ENCODE results near the gene STON2.
A peak's percentile ranks its signal among the peaks of the same experiment; 100 is the strongest.

Gene STON2

DNA sequence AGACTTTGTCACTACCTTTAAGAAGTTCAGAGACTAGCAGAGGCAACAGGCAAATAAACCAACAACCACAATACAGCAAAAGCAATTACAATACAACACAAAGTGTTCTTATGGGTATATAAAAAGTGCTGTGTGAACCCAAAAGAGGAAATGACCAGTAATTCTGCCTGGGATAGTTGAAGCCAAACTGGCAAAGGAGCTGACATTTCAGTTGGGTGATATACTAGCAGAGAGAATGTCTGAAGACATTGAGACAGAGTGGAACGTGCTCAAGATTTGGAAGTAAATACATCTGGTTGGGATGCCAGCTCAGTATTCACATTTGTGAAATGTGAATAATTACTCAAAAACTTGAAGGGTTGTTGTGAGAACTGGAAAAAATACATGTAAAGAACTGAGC lies 98.8 kb downstream of the STON2 start:
- DNase-seq, result no peak

DNA sequence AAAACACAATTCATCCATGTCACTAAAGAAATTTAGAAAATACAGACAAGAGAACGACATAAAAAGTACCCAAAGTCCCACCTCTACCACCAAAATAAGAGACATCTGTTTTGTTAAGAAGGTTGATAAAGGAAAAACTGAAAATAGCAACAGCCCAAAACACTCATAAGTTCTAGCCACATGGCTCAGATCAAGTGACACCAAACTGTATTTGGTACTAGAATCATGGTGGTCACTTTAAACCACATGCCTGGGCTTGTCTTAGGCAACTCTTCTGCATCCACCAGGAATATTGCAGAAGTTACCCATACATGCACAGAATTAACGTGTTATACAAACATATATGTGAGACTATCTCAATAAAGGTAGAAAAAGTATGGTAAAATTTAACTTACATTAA lies 101.2 kb downstream of the STON2 start:
- no peak for DNase-seq

DNA sequence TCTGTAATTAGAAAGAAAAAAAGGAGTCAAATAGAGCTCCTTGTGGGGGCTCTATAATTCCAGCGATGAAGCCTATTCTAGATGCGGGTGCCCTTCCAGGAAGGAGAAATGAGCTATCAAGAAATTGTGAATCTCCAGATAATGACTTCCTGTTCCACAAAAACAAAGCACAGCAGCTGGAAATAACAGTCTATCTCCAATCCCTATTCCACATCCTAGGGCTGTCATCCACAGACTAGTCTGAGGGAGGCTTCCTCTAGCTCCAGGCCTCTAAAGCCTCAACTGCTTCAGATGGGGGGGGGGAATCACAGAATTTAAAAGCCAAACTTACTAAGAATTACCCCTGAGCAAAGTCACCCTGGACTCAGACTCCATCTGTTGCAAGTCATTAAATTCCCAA lies 102.0 kb downstream of the STON2 start:
- DNase-seq, result no peak

DNA sequence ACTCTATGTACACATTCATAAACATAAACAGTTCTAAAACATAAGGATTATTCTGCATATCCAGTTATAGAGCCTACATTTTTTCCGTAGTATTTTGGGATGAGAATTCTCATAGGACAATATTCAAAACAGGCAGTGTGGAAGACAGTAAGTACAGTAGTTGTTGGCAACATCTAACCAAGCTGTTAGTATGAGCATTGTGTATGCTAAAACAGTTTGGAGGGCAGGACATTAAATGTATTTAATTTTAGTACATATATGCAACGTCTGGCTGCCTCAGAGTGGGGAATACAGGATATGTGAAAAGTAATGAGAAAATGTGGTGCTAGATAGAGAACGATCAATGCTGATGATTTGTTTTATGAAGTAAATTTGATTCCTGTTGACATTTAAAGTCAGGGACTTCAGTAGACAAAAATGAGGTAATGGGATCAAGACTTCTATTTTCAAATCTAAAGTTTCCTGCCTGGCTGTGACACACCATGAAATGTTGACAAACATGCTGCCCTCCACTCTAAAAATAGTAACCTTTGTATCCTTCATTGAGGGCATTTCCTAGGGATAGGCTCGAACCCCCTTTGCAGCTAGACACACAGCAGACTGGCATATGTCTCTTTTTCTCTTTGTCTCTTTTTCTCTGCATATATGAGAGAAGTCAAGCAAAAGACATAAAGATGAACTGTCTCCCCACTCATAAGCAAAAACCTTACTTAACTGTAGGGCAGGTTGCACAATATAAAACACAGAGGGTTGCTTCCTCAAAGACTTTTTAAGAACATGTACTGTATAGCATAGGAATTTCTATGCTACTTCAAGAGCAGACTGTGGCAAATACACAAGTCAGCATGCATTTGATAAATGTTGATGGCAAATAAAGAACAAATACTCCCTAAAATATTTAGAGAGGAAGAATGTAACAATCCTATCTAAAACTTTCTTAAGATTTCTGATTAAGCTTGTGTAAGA lies 103.9 kb downstream of the STON2 start:
- no peak for DNase-seq

DNA sequence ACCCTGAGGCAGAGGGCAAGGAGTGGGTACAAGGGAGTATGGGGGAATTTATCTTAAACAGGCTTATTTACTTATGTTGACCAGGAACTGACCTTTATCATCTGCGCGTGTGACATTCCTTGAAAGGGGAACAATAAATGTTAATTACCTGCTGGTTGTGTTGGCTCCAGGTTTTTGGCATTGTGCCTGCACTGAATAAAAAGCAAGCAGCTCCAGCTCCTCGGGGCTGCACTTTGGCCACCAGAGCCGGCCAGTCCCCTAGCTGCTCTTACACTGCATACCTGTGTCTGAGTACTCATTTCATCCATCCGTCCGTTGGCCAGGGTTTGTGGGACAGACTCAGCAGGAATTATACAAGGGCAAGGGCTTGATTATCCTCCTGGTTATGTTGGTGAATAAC lies 110.6 kb downstream of the STON2 start:
- no peak for DNase-seq

DNA sequence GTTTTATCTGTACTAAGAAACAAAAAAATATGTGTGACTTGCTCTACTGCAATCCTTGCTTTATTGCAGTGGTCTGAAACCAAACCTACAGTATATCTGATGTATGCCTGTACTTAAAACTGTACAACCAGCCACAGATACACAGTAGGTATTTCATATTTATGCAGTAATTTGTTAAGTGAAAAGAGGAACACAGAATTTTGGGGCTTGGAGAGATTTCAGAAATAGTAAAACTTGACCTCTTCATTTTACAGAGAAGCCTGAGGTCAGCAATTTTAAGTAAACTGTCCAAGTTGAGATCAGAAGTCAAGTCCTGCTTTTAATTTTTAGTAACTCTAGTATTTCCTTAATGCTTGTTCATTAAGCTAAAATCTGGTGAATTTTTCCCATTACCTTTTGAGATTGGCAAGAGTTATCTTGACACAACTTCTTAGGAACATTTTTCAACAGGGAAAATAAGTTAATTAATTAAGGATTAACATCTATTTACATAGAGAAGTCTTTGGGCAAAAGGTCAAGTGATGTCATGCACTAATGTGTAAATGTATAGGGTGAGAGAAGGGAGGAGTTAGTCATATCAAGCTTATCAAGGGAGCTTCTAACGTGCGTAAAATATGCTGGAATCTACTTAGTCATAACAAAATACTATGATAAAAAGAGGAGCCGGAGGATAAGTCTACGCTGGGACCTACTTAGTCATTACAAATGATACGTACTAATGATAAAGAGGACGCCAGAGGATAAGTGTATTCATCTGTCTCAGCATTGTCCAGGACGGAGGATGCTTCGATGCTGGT lies 113.4 kb downstream of the STON2 start:
- no peak for DNase-seq

DNA sequence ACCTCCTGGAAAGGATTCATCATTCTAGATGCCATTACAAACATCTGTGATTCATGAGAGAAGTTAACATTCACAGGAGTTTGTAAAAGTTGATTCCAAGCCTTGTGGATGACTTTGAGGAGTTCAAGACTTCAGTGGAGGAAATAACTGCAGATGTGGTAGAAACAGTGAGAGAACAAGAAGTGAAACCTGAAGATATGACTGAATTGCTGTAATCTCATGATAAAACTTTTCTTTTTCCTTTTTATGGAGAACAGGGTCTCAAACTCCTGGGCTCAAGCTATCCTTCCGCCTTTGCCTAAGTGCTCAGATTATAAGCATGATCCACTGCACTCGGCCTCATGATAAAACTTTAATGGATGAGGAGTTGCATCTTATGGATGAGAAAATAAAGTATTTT lies 114.9 kb downstream of the STON2 start:
- no peak for DNase-seq

DNA sequence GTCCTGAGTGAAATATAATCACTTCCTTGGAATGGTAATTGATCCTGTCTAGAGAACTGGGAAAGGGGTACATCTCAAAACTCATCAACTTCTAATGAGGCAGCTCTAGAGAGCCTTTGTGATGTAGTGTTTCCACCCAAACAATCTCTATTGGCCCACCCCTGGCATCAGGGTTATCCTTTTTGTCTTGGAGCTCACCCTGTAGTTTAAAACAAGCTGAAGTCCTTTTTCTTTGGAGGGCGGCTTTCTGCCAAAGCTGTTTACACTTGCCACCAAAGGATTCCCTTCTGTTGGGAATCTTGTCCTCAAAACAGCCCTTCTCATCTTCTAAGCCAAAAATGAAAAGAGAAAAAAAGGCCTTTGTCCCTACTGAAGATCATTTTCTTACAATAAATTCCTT lies 118.8 kb downstream of the STON2 start:
- no peak for DNase-seq

DNA sequence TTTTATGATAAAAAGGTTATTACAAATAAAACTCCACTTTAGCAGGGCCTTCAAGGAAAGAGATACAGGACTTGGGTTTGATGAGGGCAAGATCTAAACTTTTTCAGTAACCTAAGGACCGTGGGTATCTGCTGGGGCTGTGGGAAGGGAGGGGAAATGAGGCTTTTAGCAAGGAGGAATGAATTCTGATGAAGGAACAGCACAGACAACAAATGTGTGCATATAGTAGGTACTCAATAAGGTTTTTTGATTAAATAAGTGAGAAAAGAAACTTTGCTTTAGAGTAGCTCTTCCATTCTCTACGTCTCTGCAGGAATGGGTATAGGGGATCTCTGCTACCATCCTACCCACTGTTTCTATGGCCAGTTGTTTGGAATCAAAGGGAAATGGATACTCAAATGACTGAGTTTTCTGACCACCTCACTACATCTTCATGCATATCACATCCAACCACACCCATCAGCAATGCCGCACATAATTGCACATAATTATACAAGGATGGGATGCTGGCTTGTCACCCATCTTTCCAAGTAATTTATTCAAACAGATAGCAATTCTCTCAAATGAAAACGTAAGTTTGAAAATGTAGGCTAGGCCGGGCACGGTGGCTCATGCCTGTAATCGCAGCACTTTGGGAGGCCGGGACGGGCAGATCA lies 119.9 kb downstream of the STON2 start:
- DNase-seq, result no peak

DNA sequence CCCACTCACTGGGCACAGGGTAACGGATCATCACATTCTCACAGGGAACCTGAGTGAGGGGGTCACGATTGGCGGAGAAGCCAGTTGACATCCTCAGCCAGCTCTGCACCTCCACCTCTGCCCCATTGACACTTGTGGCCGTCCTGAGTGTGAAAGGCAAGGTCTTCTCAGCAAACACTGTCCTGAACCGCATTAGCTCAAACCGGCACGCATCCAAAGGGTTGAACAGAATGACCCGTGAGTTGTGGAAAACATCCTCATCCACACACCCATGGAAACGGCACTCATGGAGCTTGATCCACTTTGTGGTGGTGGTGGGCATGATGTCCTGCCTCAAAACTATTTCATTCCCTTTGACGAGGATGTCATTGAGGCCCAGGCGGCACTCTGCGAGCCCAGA lies 123.0 kb downstream of the STON2 start:
- DNase-seq, result no peak

DNA sequence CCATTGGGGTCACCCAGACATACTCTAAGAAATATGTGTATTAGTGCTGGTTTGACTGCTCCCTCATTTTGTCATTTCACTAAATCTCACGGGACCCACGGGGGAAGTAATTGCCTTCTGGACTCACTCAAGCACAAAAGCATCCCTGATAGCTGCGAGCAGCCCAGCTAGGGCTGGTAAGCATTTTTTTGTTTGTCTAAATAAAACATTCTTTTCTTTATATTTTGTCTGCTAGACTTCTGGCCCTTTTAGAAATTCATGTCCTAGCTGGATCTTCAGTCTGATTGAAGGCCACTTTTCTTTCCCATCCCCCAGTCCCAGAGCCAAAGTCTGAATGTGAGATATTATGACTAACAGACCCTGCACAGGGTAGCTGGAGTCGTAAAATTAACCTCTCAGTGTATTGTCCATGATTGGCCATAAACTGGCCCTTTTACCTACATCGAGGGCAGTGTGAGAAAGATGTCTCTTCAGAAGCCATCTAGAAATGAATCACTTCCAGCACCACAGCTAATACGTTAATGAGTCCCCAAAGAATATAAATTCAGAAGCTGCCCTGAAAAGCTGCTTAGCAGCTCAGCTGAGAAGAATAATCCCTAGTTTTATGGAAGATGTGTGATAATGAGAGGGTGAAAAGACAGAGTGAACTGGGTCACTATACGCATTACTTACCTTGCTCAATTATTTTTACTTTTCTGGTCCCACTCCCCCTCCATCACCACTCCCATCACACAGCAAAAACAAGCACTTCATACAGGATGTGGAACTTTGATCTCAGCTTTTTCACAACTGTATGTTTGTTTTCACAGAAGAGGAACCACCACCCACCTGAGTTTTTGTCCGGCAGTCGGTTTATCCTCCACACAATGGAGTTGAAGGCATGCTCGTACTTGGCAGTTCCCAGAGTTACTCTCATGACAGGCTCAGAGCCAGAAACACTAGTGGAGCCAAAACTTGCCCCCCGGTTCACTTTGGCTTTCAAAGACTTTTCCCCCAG lies 123.8 kb downstream of the STON2 start:
- no peak for DNase-seq

DNA sequence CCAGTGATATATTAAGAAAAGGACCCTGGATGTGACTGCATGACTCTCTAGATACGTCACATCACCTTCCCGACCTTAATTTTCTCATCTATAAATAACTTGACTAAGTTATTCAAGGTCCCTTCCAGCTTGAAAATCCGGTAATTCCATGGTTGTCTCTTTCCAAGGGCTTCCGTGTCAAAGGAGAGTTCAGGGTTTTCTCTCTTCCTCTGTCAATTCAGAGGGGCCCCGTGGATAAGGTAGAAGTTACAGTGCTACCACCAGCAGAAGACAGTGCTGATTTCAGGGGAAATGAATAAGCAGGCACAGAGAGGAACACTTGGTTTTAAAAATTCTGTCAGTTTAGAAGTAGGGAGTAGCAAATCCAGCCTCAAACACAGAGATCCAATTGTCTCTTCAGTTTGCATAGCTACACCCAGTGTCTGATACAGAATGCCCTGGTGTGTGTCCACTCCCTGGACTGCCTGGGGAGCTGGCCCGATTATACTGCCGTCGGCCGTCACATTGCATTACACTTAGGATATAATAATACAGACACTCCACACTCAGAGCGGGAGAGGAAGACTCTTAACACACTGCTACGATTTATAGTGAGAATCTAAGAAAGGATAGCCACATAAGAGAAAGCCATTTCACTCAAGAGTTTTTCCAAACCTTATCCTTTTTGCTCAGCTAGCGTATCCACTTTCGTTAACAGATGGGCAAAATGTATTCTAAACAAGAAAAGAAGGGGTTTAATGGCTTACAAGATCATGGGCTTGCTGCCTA lies 124.6 kb downstream of the STON2 start:
- DNase-seq, result no peak

DNA sequence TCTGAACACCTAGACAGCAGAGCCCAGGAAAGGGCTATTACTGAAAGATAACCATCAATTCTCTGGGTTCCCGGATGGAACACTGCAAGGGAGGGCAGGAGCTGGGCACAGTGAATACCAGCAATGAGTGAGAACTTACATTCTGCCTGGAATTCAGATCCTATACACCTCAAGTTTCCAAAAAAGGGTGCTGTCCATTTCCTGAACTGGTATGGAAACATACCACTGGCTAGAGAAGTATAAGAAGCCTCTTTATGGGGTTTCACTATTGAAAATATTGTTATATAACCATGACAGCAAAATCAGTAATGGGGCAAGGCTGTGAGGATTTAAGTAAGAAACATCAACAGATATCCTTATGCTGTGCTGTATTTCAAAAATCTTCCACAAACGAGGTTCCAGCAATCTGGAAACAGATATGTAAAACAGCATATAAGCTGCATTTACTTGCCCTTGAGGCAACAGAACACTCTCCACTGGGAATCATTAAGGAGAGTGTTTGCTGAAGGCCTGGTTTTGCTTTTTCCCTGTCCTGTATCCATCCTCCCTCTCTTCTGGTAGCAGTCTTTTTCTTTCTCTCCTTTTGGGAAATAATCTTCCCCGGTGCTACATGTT lies 126.1 kb downstream of the STON2 start:
- no peak for DNase-seq

DNA sequence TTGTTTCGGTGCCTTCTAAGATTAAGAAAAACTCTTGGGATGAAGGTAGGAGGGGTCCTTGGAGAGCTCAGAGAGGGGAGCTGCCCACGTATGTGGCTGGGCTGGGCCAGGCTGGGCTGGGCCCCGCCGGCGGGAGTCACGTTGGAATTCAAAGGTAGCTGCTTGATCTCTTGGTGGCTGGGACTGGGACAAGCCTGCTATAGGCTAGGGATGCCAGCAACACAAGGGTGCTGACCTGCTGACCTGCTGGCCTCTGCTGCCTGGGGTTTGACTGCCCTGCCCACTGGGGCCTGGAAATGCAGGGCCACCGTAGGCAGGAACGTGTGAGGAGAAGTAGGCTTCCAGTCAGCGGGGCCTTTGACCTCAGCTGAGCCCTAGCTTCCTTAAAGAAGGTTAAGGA lies 126.6 kb downstream of the STON2 start:
- no peak for DNase-seq

DNA sequence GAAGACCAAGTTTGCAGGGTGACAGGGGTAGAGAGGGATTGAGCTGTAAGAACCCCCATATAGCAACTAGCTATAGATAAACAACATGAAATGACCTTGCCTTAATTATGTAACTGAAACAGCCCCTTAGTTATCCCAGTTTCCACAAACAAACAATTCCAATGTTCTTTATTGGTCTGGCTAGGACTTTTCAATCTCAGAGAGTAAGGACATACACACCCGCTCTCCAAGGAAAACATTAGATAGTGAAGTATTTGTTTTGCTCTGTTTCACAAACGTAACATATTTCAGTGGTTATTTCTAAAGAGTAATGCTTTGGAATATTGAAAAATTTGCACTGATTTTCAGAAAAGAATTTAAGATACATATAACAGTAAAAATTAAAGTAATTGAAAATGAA lies 127.8 kb downstream of the STON2 start:
- DNase-seq, result no peak

DNA sequence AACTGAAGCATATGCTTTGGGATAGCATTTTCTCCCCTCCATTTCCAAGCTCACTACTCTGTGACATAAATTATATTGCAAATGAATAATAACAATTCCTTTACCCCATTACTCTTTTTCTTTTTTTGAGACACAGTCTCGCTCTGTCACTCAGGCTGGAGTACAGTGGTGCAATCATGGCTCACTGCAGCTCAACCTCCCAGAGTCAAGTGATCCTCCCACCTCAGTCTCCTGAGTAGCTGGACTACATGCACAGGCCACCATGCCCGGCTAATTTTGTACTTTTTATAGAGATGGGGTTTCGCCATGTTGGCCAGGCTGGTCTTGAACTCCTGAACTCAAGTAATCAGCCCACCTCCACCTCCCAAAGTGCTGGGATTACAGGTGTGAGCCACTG lies 130.1 kb downstream of the STON2 start:
- no peak for DNase-seq

DNA sequence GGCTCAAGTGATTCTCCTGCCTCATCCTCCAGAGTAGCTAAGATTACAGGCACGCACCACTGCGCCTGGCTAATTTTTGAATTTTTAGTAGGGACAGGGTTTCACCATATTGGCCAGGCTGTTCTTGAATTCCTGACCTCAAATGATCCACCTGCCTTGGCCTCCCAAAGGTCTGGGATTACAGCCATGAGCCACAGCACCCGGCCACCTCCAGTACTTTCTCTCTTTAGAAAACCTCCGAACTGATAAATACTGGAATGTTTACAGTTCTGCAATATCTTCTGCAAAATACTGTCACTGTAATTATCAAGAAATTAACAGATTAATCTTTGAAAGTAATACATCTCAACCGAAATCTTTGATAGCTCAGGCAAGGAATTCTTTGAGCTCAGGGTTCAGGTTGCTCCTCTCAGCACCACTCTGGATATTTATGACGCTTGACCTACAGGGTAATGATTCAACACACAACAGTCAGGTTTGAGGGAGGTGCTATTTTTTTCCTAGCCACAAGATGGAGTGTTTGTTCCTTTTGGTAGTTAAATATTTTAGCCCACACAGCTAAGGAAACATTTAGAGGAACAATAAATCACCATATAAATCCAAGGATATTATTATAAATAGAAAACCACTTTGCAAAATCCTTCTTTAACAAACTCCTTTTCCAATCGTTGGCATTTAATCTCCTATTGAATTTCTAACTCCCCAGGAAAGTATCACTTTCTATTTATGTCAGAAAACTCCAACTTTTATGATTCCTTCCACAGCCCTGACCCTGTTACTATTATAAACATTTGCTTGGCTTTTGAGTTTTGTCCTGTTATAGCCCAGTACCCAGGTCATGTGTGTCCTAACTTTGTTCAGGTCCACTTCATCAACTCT lies 130.8 kb downstream of the STON2 start:
- DNase-seq, result peak; percentile 60

DNA sequence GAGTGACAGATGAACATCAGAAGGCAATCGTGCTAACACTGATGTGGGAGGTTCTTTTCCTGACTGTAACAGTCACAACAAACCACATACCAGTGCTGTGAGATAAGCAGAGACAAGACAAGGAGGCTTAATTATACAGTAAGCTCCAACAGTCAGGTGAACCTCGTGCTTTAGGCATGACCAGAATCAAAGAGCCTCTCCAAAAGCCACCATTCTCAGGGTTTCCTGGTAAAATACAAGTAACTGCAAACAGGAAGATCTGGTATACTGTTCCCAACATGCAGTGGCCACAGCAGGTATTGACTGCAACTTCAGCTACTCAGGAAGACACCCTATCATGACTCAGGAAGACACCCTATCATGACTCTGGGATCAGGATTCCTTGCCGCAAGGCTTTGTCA lies 132.1 kb downstream of the STON2 start:
- no peak for DNase-seq

DNA sequence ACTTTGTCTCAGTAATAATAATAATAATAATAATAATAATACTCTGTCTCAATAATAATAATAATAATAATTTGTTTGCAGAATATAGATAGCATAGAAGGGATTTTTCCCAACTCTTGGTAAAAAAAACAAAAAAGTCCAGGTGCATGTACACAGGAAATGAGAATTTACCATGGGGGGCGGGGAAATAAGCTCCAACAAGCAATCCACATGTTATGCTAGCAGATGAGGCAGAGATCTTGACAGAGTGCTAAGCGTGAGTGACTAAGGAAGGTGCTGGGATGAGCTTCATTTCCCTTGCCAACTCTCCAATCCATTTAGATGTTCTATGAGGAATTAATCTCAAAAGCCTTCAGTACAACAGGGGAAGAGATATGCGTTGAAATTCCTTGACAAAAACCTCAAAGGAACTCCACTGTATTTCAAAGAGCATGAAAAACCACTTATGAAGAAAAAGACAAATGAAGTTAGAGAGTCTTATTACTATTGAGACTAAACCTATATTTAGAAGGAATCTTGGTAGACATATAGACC lies 134.4 kb downstream of the STON2 start:
- DNase-seq, result no peak

Measured in fibroblast of skin of abdomen (primary cell).